Psoas muscle (tissue), 8 donors: ENCODE measurements around the gene CDO1. TPM values are rescaled to one million over a fixed set of nuclear protein-coding genes. Genes with fewer than 3 reads are reported as not detected.
A peak's percentile ranks its signal among the peaks of the same experiment; 100 is the strongest.

ENCODE experiments used
- ATAC-seq, 4 donors: fragments of 200-7000 bp; cut with Tn5 transposase; one replicate each; pipeline ENCODE4 v1.9.1; 2020; ENCODE audit warnings: moderate library complexity in 3 of 4, mild to moderate bottlenecking in 2 of 4
- DNase-seq, 2 donors: peaks; one replicate each; pipeline ENCODE4 v3.0.0-alpha.2; 2020
- H3K27ac ChIP-seq: fragments of 200-600 bp; one replicate; pipeline ENCODE4 v1.8.0; 2022
- H3K27me3 ChIP-seq, 3 donors: fragments of 200-600 bp in 1 of 3; one replicate each; pipeline versions ENCODE4 v1.6.1 to v1.8.0; 2013 to 2022; ENCODE audit warnings: low read length in 2 of 3, mild to moderate bottlenecking in 2 of 3, moderate library complexity in 1 of 3; ENCODE audit not compliant: insufficient read depth in 3 of 3
- H3K36me3 ChIP-seq, 2 donors: fragments of 200-600 bp in 1 of 2; one replicate each; pipeline versions ENCODE4 v1.6.1 to v1.8.0; 2013 to 2022; ENCODE audit warnings: low read depth in 1 of 2, mild to moderate bottlenecking in 1 of 2, moderate library complexity in 1 of 2; ENCODE audit not compliant: insufficient read depth in 1 of 2
- H3K4me1 ChIP-seq: fragments of 200-600 bp; one replicate; pipeline ENCODE4 v1.8.0; 2022
- H3K4me3 ChIP-seq: fragments of 200-600 bp; one replicate; pipeline ENCODE4 v1.8.0; 2022; ENCODE audit warnings: mild to moderate bottlenecking
- H3K9me3 ChIP-seq: fragments of 200-600 bp; one replicate; pipeline ENCODE4 v1.8.0; 2022
- WGBS, 3 donors: extraction: QIAGEN DNeasy Blood & Tissue Kit; methylation state at CpG; one replicate each; pipeline versions ENCODE4 v1.1.6 to v1.1.7; 2013; 5-methylcytosine and 5-hydroxymethylcytosine counted together
- intact Hi-C, 2 donors: fragments of 100-400 bp; cut with DNase I; formaldehyde crosslinking; loops; one replicate each; pipeline versions ENCODE4 v1.11.0 to v1.14.2; 2022
- long read RNA-seq, 2 donors: library from polyadenylated mRNA; unstranded; transcript quantifications; one replicate each; pipeline ENCODE4 v2.0.0, GENCODE V29; 2021
- polyA plus RNA-seq, 3 donors: library from polyadenylated mRNA; stranded (reverse); fragments of 200-250 nt; gene quantifications; one replicate each; pipeline ENCODE4 v1.2.3, GENCODE V29; 2013
- total RNA-seq, 4 donors: library from RNA; stranded (reverse); fragmentation: NEBNext Ultra II Directional in 2 of 4; extraction: Animal tissue kit (Norgen Biotek cat#: 25700) in 2 of 4; gene quantifications; one replicate each; pipeline versions ENCODE4 v1.2.1 to v1.2.4, GENCODE V29; 2021 to 2023
- TF ChIP-seq, protein P1 (sequence below): fragments of 200-600 bp; IDR thresholded peaks from one replicate; pipeline ENCODE4 v1.8.0; 2022; ENCODE audit warnings: antibody characterized with exemption
- donor health status: healthy with polysubstance abuse.
- donor health status: DM: no; HTN: no; CAD: no; lungs with moderate emphysema.
- donor health status: Bipolar disorder and iron deficiency.
- donor health status: healthy.
- donor health status: DM: yes; HTN: yes; CAD: no.
- donor health status: DM: no; HTN: no; CAD: no.
- donor health status: DM: no; HTN: no; CAD: no.
- donor health status: DM: yes; HTN: yes; CAD: no.

The CDO1 gene
- total RNA-seq (1 to 10 TPM; 1.0 to 2.7 (median 2.4) TPM), polyA plus RNA-seq (1 to 10 TPM; 3.0 to 5.2 (median 4.6) TPM)
- long read RNA-seq, donor 1: 0 reads
- long read RNA-seq, donor 2: 0 reads

DNA sequence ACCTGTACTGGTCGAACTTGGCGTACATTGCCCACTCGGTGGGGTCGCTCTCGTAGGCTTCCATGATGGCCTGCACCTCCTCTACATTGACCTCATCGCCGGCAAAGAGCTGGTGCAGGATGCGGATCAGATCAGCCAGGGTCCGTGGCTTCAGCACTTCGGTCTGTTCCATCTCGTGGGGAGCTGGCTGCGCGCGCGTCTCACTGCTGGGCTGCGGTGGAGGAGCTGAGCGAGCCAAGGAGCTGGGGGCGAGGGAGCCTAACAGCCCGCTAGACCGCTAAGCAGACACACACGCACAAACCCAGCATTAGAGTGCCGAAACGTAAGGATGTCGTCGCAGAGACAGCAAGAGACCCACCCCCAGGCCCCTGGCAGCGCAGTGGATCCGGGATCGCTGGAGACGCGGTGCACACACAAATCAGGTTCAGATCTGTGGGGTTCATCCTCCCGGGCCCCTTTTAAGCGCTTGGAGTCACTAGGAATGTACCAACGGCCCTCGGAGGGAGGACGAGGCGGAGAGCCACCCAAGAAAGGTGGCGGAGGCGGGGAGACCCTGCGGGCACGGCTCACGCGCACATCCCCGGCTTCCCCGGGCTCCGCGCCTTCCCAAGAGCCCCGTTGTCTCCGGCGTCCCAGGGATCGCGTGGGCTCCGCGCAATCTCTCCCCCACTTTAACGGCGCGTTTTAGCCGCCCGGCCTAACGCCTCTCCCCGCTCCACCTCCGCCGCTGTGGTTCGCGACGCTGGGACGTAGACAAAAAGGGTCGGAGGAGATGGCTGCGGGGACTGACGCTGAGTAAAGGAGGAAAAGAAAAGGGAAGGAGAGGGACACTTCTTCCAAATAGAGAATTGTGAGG is at the start of gene CDO1:
Gene CDO1, minus strand, starts transcription at position 434 of the 856 bp plus-strand sequence. Its CDS starts 262 bp downstream, at position 172.
- ATAC-seq (peak; percentile 49 to 83 (median 62)), DNase-seq (peak; percentile 59 to 79)
- Histone ChIP-seq H3K9me3 (no peaks in the 10 kb centered on the region), H3K4me1 (no peaks in the 10 kb centered on the region), H3K36me3 (no peaks in the 10 kb centered on the region), H3K4me3 (peak within 1 kb of the TSS; percentile 65), H3K27ac (no peak within 1 kb of the TSS), H3K27me3 (peaks cover 0 to 61% (median 13%) of the 10 kb centered on the region in 3 donors)
- TF ChIP-seq, protein P1, sequence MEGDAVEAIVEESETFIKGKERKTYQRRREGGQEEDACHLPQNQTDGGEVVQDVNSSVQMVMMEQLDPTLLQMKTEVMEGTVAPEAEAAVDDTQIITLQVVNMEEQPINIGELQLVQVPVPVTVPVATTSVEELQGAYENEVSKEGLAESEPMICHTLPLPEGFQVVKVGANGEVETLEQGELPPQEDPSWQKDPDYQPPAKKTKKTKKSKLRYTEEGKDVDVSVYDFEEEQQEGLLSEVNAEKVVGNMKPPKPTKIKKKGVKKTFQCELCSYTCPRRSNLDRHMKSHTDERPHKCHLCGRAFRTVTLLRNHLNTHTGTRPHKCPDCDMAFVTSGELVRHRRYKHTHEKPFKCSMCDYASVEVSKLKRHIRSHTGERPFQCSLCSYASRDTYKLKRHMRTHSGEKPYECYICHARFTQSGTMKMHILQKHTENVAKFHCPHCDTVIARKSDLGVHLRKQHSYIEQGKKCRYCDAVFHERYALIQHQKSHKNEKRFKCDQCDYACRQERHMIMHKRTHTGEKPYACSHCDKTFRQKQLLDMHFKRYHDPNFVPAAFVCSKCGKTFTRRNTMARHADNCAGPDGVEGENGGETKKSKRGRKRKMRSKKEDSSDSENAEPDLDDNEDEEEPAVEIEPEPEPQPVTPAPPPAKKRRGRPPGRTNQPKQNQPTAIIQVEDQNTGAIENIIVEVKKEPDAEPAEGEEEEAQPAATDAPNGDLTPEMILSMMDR: no peak
- intact Hi-C loops: no loop called here
- WGBS, 3 donors: 1 to 2% (median 2%) methylated on average over 58 to 69 of the region's 69 CpGs

DNA sequence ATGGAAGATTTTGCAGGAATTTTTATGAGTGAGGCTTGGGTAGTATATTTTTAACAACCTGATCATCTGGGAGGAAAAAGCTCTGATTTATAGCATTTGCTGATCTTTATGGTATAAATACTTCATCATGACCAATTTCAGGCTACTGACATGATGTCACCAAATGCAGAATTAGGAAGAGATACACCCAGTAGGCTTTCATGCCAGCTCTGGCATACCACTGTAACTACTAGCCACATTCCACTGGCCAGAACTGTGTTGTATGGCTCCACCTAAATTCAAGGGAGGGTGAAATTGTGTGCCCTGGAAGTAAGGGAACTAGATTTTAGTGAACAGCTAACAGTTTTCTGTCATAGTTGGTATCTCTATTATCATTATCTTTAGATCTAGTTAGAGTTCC is 42.9 kb upstream of the CDO1 start:
- TF ChIP-seq, protein P1: no peak
- H3K36me3 ChIP-seq: no peaks in the 10 kb centered on the region
- H3K27ac ChIP-seq: no peak overlapping the region
- H3K4me1 ChIP-seq: peaks cover 45% of the 10 kb centered on the region
- ATAC-seq (peak in 1 of 4 donors; percentile 39), DNase-seq (no peak)
- H3K27me3 ChIP-seq: no peaks in the 10 kb centered on the region
- no peak overlapping the region for H3K4me3 ChIP-seq
- intact Hi-C loops: no loop called here
- no peaks in the 10 kb centered on the region for H3K9me3 ChIP-seq

DNA sequence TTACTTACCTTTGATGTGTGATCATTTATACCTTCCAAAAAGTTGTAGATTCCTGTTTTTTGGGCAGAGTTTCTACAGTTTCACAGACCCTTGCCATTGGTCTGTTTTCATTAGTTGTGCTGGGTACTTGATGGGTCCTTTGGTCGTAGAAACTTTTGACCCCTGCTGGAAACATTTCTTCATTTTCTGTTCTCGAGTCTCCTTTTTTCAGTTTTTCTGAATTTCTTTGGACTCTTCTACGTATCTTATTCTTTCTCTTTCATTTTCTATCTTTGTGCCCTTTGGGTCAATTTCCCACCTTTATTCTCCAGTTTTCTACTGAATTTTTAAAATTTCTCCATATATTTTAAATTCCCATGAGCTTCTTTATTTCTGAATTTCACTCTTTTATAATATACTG is 41.9 kb upstream of the CDO1 start:
- no peaks in the 10 kb centered on the region for H3K9me3 ChIP-seq
- no peak overlapping the region for H3K4me3 ChIP-seq
- WGBS, 3 donors: 80 to 92% (median 88%) methylated on average over 3 of the region's 3 CpGs
- peaks cover 45% of the 10 kb centered on the region for H3K4me1 ChIP-seq
- no peak for DNase-seq
- ATAC-seq: no peak
- no peak overlapping the region for H3K27ac ChIP-seq
- H3K27me3 ChIP-seq: no peaks in the 10 kb centered on the region
- intact Hi-C loops: no loop called here
- TF ChIP-seq, protein P1: no peak
- no peaks in the 10 kb centered on the region for H3K36me3 ChIP-seq

DNA sequence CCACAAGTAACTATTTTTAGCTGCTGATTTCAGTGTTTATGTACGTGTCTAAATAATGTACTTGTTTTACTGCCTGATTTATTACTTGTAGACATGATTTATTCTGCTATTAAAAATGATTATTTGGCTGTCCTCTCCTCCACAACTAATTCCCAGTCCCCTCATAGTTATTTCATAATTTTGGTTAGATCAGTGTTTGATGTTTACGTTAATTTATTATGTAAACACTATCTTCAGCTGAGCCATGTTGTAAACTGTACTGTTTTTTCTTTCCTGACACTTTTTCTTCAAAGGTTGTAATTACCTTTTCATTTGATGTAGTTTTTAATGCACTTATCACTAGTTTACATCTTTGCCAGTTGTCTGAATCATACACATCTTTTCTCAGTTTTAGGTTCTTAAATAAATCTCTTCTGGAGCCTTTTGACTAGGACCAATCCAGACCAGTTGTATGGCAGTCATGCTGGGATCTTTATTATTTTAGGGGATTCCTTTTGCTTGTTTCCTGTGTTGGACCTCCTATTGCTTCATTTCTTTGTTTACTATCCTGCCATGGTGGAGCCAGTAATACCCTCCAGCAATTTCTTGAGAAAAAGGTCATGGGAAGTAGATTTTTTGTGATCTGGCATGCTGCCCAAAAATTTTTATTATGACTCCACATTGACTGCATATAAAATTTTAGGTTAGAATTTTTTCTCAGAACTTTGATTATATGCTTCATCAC is 41.3 kb upstream of the CDO1 start:
- Histone ChIP-seq H3K9me3 (no peaks in the 10 kb centered on the region), H3K27me3 (no peaks in the 10 kb centered on the region), H3K4me3 (no peak overlapping the region), H3K27ac (no peak overlapping the region), H3K4me1 (peaks cover 45% of the 10 kb centered on the region), H3K36me3 (no peaks in the 10 kb centered on the region)
- peak in 2 of 4 donors; percentile 48 to 71 for ATAC-seq
- no peak for DNase-seq
- TF ChIP-seq, protein P1: no peak
- 44 to 55% (median 44%) methylated on average over 2 of the region's 2 CpGs for WGBS, 3 donors
- intact Hi-C loops: no loop called here
